ENCODE measurements around the gene CEP128. TPM values are rescaled to one million over a fixed set of nuclear protein-coding genes. Genes with fewer than 3 reads are reported as not detected.

CEP128 gene
- total and polyA plus RNA-seq, 7 experiments from 2014 or later, result 4.2 to 22.8 (median 9.9) TPM

DNA sequence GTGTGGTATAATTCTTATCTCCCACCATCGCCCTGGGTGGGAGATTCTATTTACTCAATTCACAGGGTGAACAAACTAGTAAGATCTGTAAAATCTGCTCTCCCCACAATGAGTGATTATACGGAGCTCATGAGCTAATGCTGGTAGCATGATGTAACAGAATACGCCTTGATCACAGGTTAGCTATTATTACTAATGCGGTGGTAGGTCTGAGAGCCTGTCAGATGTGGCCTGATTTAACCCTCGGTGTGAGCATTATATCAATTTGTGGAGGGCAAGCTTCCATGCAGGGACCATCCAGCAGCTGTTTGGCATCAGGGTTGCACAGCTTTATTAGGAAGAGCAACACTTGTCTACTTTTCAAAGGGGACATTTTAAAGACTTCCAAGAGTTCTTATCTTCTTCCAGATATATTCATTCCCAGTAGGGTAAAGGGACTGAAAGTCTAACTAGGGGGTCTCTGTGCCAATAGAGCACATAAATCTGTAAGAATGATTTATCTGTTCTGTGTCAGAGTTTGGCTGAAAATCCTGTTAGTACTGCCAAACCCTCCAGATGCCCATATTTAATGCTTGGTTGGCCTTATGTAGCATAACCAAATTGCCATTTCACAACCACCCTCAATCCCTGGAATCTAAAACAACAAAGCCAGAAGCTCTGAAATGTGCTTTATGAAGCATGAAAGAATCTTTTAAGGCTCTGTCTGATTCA is 32.5 kb upstream of the CEP128 start:
- DNase-seq, result no peak
- intact Hi-C loops (cut with micrococcal nuclease), result no loop called here
- H3K4me1 ChIP-seq (ENCODE audit: control insufficient read depth in 2 of 2, insufficient read depth in 2 of 2, low read length in 2 of 2), result peaks cover 0 to 8% of the 10 kb centered on the region in 2 donors
- no peak overlapping the region for H3K27ac Mint-ChIP-seq
- H3K4me3 Mint-ChIP-seq, result no peak overlapping the region
- ATAC-seq, result peak; percentile 46
- peaks cover 0 to 46% (median 8%) of the 10 kb centered on the region in 5 donors for H3K27me3 Mint-ChIP-seq
- ChIA-PET POLR2A (interaction anchor here (0.6 to 0.9 kb wide), 2 partner anchors 9 to 25 kb away, joined by 3 read pairs; no protein-coding TSS in a partner anchor), CTCF (interaction anchor here (0.9 to 1.3 kb wide), 2 partner anchors 13 kb away, joined by 3 to 4 read pairs; no protein-coding TSS in a partner anchor)
- H3K27ac ChIP-seq (ENCODE audit: low read depth, low read length), result no peak overlapping the region
- H3K36me3 Mint-ChIP-seq, result peaks cover 0 to 17% (median 0%) of the 10 kb centered on the region in 5 donors
- peaks cover 0 to 37% (median 5%) of the 10 kb centered on the region in 7 donors for H3K4me1 Mint-ChIP-seq
- no peaks in the 10 kb centered on the region for H3K36me3 ChIP-seq (ENCODE audit: control insufficient read depth in 2 of 3, insufficient read depth in 3 of 3, low read length in 3 of 3)
- no peaks in the 10 kb centered on the region for H3K27me3 ChIP-seq (ENCODE audit: control insufficient read depth in 2 of 2, insufficient read depth in 2 of 2, low read length in 2 of 2)
- H3K9me3 ChIP-seq (ENCODE audit: control insufficient read depth in 2 of 3, low read length in 3 of 3), result no peaks in the 10 kb centered on the region
- H3K9me3 Mint-ChIP-seq, result peaks cover 0 to 8% (median 0%) of the 10 kb centered on the region in 11 donors
- no peak overlapping the region for H3K4me3 ChIP-seq (ENCODE audit: low read length)

DNA sequence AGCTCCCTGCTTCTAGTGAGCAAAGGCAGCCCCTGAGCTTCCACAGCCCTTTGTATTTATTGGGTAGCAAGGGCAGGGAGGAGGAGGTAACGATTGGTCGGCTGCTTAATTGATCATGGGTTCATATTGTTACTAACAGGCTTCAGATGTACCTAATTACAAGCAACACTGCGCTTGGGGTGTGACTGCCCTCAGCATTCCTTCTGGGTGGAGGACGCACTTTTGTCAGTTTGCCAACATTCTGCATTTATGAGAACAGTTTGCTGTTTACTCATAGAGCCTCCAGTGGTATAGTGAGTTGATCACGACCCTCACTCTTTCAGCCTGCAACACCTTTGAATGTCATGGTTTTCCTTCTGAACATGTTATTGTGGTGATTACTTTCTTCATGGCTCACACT is 23.5 kb upstream of the CEP128 start:
- ChIA-PET POLR2A (interaction anchor here (1.1 kb wide), 1 partner anchor 9 kb away, joined by 3 read pairs; no protein-coding TSS in a partner anchor), CTCF (no interaction called here)
- no peaks in the 10 kb centered on the region for H3K36me3 ChIP-seq (ENCODE audit: control insufficient read depth in 2 of 3, insufficient read depth in 3 of 3, low read length in 3 of 3)
- DNase-seq (no peak), ATAC-seq (no peak)
- intact Hi-C loops (cut with micrococcal nuclease), result no loop called here
- no peak overlapping the region for H3K4me3 Mint-ChIP-seq
- H3K4me3 ChIP-seq (ENCODE audit: low read length), result no peak overlapping the region
- peaks cover 0 to 29% (median 0%) of the 10 kb centered on the region in 5 donors for H3K36me3 Mint-ChIP-seq
- H3K27me3 Mint-ChIP-seq, result peaks cover 0 to 42% (median 4%) of the 10 kb centered on the region in 5 donors
- H3K4me1 ChIP-seq (ENCODE audit: control insufficient read depth in 2 of 2, insufficient read depth in 2 of 2, low read length in 2 of 2), result peaks cover 0 to under 1% of the 10 kb centered on the region in 2 donors
- no peaks in the 10 kb centered on the region for H3K27me3 ChIP-seq (ENCODE audit: control insufficient read depth in 2 of 2, insufficient read depth in 2 of 2, low read length in 2 of 2)
- H3K4me1 Mint-ChIP-seq, result peaks cover under 1 to 12% (median 4%) of the 10 kb centered on the region in 7 donors
- H3K9me3 ChIP-seq (ENCODE audit: control insufficient read depth in 2 of 3, low read length in 3 of 3), result no peaks in the 10 kb centered on the region
- peaks cover 0 to 4% (median 0%) of the 10 kb centered on the region in 11 donors for H3K9me3 Mint-ChIP-seq
- no peak overlapping the region for H3K27ac Mint-ChIP-seq
- no peak overlapping the region for H3K27ac ChIP-seq (ENCODE audit: low read depth, low read length)

DNA sequence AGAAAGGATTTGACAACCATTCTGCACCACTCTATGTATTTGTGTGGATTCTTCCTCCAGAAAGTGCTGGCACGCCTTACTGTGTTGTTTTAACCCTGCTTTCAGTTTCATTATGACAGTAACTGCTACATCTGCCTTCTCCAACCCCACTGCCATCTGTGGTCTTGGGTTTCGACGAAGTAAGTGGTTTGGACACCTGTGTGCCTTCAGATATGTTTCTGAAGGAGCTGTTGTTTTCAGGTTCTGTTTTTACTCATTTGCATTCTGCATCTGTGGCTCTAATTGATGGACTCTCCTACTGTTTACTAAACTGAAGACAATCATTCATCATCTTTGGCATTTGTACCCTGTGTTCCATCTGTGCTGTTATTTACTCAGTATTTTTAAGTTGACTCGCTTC is 18.0 kb upstream of the CEP128 start:
- Histone ChIP-seq H3K9me3 (ENCODE audit: control insufficient read depth in 2 of 3, low read length in 3 of 3) (no peaks in the 10 kb centered on the region), H3K27ac (ENCODE audit: low read depth, low read length) (peak overlapping the region; percentile 30), H3K4me1 (ENCODE audit: control insufficient read depth in 2 of 2, insufficient read depth in 2 of 2, low read length in 2 of 2) (peaks cover 15 to 19% of the 10 kb centered on the region in 2 donors), H3K36me3 (ENCODE audit: control insufficient read depth in 2 of 3, insufficient read depth in 3 of 3, low read length in 3 of 3) (no peaks in the 10 kb centered on the region), H3K27me3 (ENCODE audit: control insufficient read depth in 2 of 2, insufficient read depth in 2 of 2, low read length in 2 of 2) (no peaks in the 10 kb centered on the region), H3K4me3 (ENCODE audit: low read length) (peak overlapping the region; percentile 38)
- peak overlapping the region; percentile 41 to 96 (median 82) for H3K27ac Mint-ChIP-seq
- peaks cover 0 to 5% (median 0%) of the 10 kb centered on the region in 11 donors for H3K9me3 Mint-ChIP-seq
- peak; percentile 89 for ATAC-seq
- intact Hi-C loops (cut with micrococcal nuclease), result loop anchor here (1.0 to 5.0 kb wide), 7 partner anchors 8 to 573 kb away; partner anchors contain the start of genes CEP128 (in 1 of the 2) and SEL1L (in 1 of the 2)
- peak in 8 of 9 donors; percentile 20 to 66 (median 51) for DNase-seq
- ChIA-PET CTCF (interaction anchor here (0.9 to 1.5 kb wide), 5 partner anchors 9 to 211 kb away, joined by 3 to 7 read pairs (median 4); no protein-coding TSS in a partner anchor), POLR2A (interaction anchor here (0.9 to 1.7 kb wide), 4 partner anchors 18 to 262 kb away, joined by 3 to 5 read pairs (median 4); partner anchors contain the start of genes CEP128 and GTF2A1)
- H3K4me3 Mint-ChIP-seq, result peak overlapping the region; percentile 69 to 87 (median 84)
- peaks cover 17 to 64% (median 43%) of the 10 kb centered on the region in 7 donors for H3K4me1 Mint-ChIP-seq
- peaks cover 0 to 32% (median 0%) of the 10 kb centered on the region in 5 donors for H3K27me3 Mint-ChIP-seq
- H3K36me3 Mint-ChIP-seq, result peaks cover 0 to 32% (median 0%) of the 10 kb centered on the region in 5 donors

DNA sequence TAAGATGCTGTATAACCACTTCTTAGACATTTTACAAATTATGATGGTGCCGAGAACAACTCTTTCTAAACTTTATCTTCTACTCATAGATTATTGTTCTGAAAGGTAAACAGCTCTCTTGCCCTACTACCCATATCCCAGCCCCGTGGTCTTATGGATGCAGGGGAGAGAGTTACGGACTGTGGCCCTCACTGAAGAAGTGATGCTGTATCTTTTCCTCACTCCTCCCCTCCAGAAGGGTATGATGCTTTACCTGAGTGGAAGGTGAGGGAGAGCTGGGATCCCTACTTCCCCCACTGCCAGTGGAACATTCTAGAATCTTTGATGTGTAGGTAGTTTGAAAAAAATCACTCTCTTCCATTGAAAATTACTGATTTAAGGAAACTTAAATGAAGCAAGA is 17.4 kb upstream of the CEP128 start:
- H3K4me3 Mint-ChIP-seq, result peak overlapping the region; percentile 69 to 87 (median 84)
- POLR2A ChIA-PET, result interaction anchor here (0.9 to 1.7 kb wide), 3 partner anchors 18 to 262 kb away, joined by 3 to 5 read pairs (median 4); partner anchors contain the start of genes CEP128 and GTF2A1
- ATAC-seq (no peak), DNase-seq (no peak)
- Histone ChIP-seq H3K4me3 (ENCODE audit: low read length) (peak overlapping the region; percentile 38), H3K27me3 (ENCODE audit: control insufficient read depth in 2 of 2, insufficient read depth in 2 of 2, low read length in 2 of 2) (no peaks in the 10 kb centered on the region), H3K36me3 (ENCODE audit: control insufficient read depth in 2 of 3, insufficient read depth in 3 of 3, low read length in 3 of 3) (no peaks in the 10 kb centered on the region), H3K27ac (ENCODE audit: low read depth, low read length) (peak overlapping the region; percentile 30), H3K4me1 (ENCODE audit: control insufficient read depth in 2 of 2, insufficient read depth in 2 of 2, low read length in 2 of 2) (peaks cover 15 to 19% of the 10 kb centered on the region in 2 donors), H3K9me3 (ENCODE audit: control insufficient read depth in 2 of 3, low read length in 3 of 3) (no peaks in the 10 kb centered on the region)
- H3K36me3 Mint-ChIP-seq, result peaks cover 0 to 32% (median 0%) of the 10 kb centered on the region in 5 donors
- intact Hi-C loops (cut with micrococcal nuclease), result loop anchor here (1.0 to 5.0 kb wide), 7 partner anchors 8 to 573 kb away; partner anchors contain the start of genes CEP128 (in 1 of the 2) and SEL1L (in 1 of the 2)
- peaks cover 0 to 32% (median 0%) of the 10 kb centered on the region in 5 donors for H3K27me3 Mint-ChIP-seq
- peak overlapping the region; percentile 41 to 96 (median 82) for H3K27ac Mint-ChIP-seq
- peaks cover 17 to 66% (median 44%) of the 10 kb centered on the region in 7 donors for H3K4me1 Mint-ChIP-seq
- peaks cover 0 to 5% (median 0%) of the 10 kb centered on the region in 11 donors for H3K9me3 Mint-ChIP-seq
- CTCF ChIA-PET, result interaction anchor here (1.0 to 1.1 kb wide), 2 partner anchors 27 to 28 kb away, joined by 4 to 7 read pairs; no protein-coding TSS in a partner anchor

DNA sequence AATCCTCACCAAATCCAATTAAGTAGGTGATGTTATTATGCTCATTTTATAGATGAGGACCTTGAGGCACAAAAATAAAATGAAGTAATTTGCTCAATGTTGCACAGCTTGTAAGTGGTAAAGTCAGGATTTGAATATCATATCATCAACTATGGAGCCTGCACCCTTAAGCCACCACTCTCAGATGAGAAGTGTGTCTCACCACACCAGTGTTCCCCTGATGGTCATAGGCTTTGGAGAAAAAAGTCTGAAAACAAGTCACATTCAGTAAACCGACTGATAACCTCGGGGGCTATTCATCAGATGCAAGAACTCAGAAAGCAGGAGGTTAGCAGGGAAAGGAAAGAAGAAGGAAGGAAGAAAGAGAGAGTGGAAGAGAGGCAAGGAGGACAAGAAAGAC is 16.7 kb upstream of the CEP128 start:
- peaks cover 0 to 28% (median 0%) of the 10 kb centered on the region in 5 donors for H3K36me3 Mint-ChIP-seq
- H3K36me3 ChIP-seq (ENCODE audit: control insufficient read depth in 2 of 3, insufficient read depth in 3 of 3, low read length in 3 of 3), result no peaks in the 10 kb centered on the region
- POLR2A ChIA-PET, result interaction anchor here (1.7 kb wide), 1 partner anchor 263 kb away, joined by 4 read pairs; the partner anchor contains the start of gene GTF2A1
- peaks cover 0 to 5% (median 0%) of the 10 kb centered on the region in 11 donors for H3K9me3 Mint-ChIP-seq
- no peak overlapping the region for H3K27ac ChIP-seq (ENCODE audit: low read depth, low read length)
- ATAC-seq, result no peak
- no peak for DNase-seq
- no peaks in the 10 kb centered on the region for H3K9me3 ChIP-seq (ENCODE audit: control insufficient read depth in 2 of 3, low read length in 3 of 3)
- intact Hi-C loops (cut with micrococcal nuclease), result loop anchor here (2.0 to 5.0 kb wide), 2 partner anchors 507 to 574 kb away; partner anchors contain the start of gene SEL1L (in 1 of the 2)
- CTCF ChIA-PET, result interaction anchor here (6.1 kb wide), 1 partner anchor 30 kb away, joined by 81 read pairs; no protein-coding TSS in a partner anchor
- H3K4me3 ChIP-seq (ENCODE audit: low read length), result no peak overlapping the region
- peak overlapping the region in 6 of 10 donors; percentile 2 to 87 (median 62) for H3K4me3 Mint-ChIP-seq
- peaks cover 15 to 19% of the 10 kb centered on the region in 2 donors for H3K4me1 ChIP-seq (ENCODE audit: control insufficient read depth in 2 of 2, insufficient read depth in 2 of 2, low read length in 2 of 2)
- H3K27me3 ChIP-seq (ENCODE audit: control insufficient read depth in 2 of 2, insufficient read depth in 2 of 2, low read length in 2 of 2), result no peaks in the 10 kb centered on the region
- H3K27ac Mint-ChIP-seq, result peak overlapping the region in 8 of 9 donors; percentile 41 to 96 (median 76)
- peaks cover 0 to 29% (median 0%) of the 10 kb centered on the region in 5 donors for H3K27me3 Mint-ChIP-seq
- H3K4me1 Mint-ChIP-seq, result peaks cover 17 to 66% (median 44%) of the 10 kb centered on the region in 7 donors

DNA sequence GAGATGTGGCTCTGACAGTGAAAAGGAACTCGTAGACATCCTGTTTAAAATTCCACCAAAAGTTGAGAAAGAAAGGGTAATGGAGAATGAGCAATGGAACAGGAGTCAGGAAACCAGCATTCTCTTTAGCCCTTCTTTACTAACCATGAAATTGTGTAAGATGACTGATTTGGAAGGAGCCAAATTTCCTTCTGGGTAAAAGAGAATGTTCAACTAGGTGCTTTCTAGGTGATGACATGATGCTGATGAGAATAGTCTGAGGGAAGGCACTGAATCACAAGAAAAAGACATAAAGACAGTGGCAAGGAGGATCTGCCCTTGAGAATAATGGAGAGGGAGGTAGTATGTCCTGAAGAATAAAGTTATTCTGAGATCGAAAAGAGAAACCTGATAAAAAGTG is 16.1 kb upstream of the CEP128 start:
- H3K4me1 ChIP-seq (ENCODE audit: control insufficient read depth in 2 of 2, insufficient read depth in 2 of 2, low read length in 2 of 2), result peaks cover 15 to 19% of the 10 kb centered on the region in 2 donors
- DNase-seq (no peak), ATAC-seq (no peak)
- no peaks in the 10 kb centered on the region for H3K9me3 ChIP-seq (ENCODE audit: control insufficient read depth in 2 of 3, low read length in 3 of 3)
- peaks cover 0 to 25% (median 0%) of the 10 kb centered on the region in 5 donors for H3K36me3 Mint-ChIP-seq
- H3K9me3 Mint-ChIP-seq, result peaks cover 0 to 5% (median 0%) of the 10 kb centered on the region in 11 donors
- no peaks in the 10 kb centered on the region for H3K36me3 ChIP-seq (ENCODE audit: control insufficient read depth in 2 of 3, insufficient read depth in 3 of 3, low read length in 3 of 3)
- intact Hi-C loops (cut with micrococcal nuclease), result loop anchor here (2.0 to 5.0 kb wide), 2 partner anchors 507 to 575 kb away; partner anchors contain the start of gene SEL1L (in 1 of the 2)
- peaks cover 0 to 34% (median 0%) of the 10 kb centered on the region in 5 donors for H3K27me3 Mint-ChIP-seq
- H3K27ac ChIP-seq (ENCODE audit: low read depth, low read length), result no peak overlapping the region
- POLR2A ChIA-PET, result interaction anchor here (1.5 kb wide), 1 partner anchor 261 kb away, joined by 3 read pairs; no protein-coding TSS in a partner anchor
- peak overlapping the region in 6 of 9 donors; percentile 12 to 90 (median 58) for H3K27ac Mint-ChIP-seq
- H3K4me3 ChIP-seq (ENCODE audit: low read length), result no peak overlapping the region
- CTCF ChIA-PET, result interaction anchor here (0.6 to 6.1 kb wide), 2 partner anchors 31 to 83 kb away, joined by 4 to 81 read pairs; no protein-coding TSS in a partner anchor
- peak overlapping the region in 6 of 10 donors; percentile 1 to 32 (median 12) for H3K4me3 Mint-ChIP-seq
- peaks cover 17 to 66% (median 44%) of the 10 kb centered on the region in 7 donors for H3K4me1 Mint-ChIP-seq
- no peaks in the 10 kb centered on the region for H3K27me3 ChIP-seq (ENCODE audit: control insufficient read depth in 2 of 2, insufficient read depth in 2 of 2, low read length in 2 of 2)
